ENCODE measurements around the gene CYP8B1. TPM values are rescaled to one million over a fixed set of nuclear protein-coding genes. Genes with fewer than 3 reads are reported as not detected.

CYP8B1 gene
- total and polyA plus RNA-seq, 2 of the 8 experiments (the other 6 are each of a cell fraction or from before 2014, with no cell fraction given): not detected

- no peaks in the 10 kb centered on the region for H3K4me1 ChIP-seq (replicated peaks in 1 of 4; ENCODE audit: control insufficient read depth in 3 of 4, insufficient read depth in 4 of 4, low read length in 3 of 4)
- H3K9me3 ChIP-seq (ENCODE audit: insufficient read depth in 2 of 2, low read depth in 1 of 2, low read length in 1 of 2): peaks cover 32 to 54% of the 10 kb centered on the region in 2 experiments
- no peaks in the 10 kb centered on the region for H3K27me3 ChIP-seq (replicated peaks in 1 of 4; ENCODE audit: control insufficient read depth in 3 of 4, extremely low read depth in 1 of 4, insufficient read depth in 3 of 4, low read length in 3 of 4)
- no peak overlapping the region for H2BK5ac ChIP-seq (ENCODE audit: low read depth, low read length)
- ChIA-PET CTCF (ENCODE audit: partially characterized antibody) (interaction anchor here (1.2 kb wide), 1 partner anchor 12 kb away, joined by 4 read pairs; no protein-coding TSS in a partner anchor), POLR2A (ENCODE audit: partially characterized antibody) (no interaction called here)
- H3K14ac ChIP-seq (ENCODE audit: insufficient read length): no peak overlapping the region
- H3K27ac ChIP-seq (ENCODE audit: low read depth, low read length): no peak overlapping the region
- no peak overlapping the region for H4K8ac ChIP-seq (ENCODE audit: extremely low read depth, insufficient read depth, low read length)
- H3K4ac ChIP-seq (replicated peaks; ENCODE audit: insufficient read length, low read depth, low read length): no peak overlapping the region
- H2BK20ac ChIP-seq (ENCODE audit: low read length): no peak overlapping the region
- no peak overlapping the region for H3K9ac ChIP-seq (replicated peaks in 1 of 4; ENCODE audit: extremely low read depth in 1 of 4, low read depth in 3 of 4, low read length in 3 of 4)
- no peak overlapping the region for H2BK12ac ChIP-seq (ENCODE audit: low read depth, low read length)
- H4K20me1 ChIP-seq (replicated peaks in 1 of 2; ENCODE audit: control insufficient read depth in 1 of 2, insufficient read depth in 2 of 2, low read length in 2 of 2): no peaks in the 10 kb centered on the region
- H4K5ac ChIP-seq (ENCODE audit: insufficient read length, low read depth, low read length): no peak overlapping the region
- no peak overlapping the region for H4K91ac ChIP-seq (replicated peaks; ENCODE audit: insufficient read length, low read length)
- H3K56ac ChIP-seq (replicated peaks; ENCODE audit: insufficient read length, low read depth, low read length): no peak overlapping the region
- TF ChIP-seq SP1 (IDR thresholded peaks at IDR 0.05; ENCODE audit: low read depth, low read length) (no peak), KDM5A (IDR thresholded peaks at IDR 0.05; ENCODE audit: low read length) (no peak)
- peaks cover 0 to 7% (median 1%) of the 10 kb centered on the region in 4 experiments; a peak in 2 of 8 replicates for H3K36me3 ChIP-seq (ENCODE audit: control insufficient read depth in 2 of 4, insufficient read depth in 4 of 4, low read length in 3 of 4)
- DNase-seq (ENCODE audit: low read depth in 1 of 2, low spot score in 2 of 2) (no peak), FAIRE-seq (no peak)
- no peak overlapping the region for H2BK120ac ChIP-seq (replicated peaks; ENCODE audit: low read depth, low read length)
- no peak overlapping the region for H3K23ac ChIP-seq (ENCODE audit: insufficient read length)
- no peak overlapping the region for H3K4me3 ChIP-seq (ENCODE audit: extremely low read depth in 1 of 4, insufficient read depth in 2 of 4, low read depth in 3 of 4, low read length in 4 of 4)
- H2AK5ac ChIP-seq (ENCODE audit: low read depth, low read length): no peak overlapping the region
- H3K79me1 ChIP-seq (ENCODE audit: low read depth, low read length): no peaks in the 10 kb centered on the region
- H3K4me2 ChIP-seq (ENCODE audit: insufficient read depth in 1 of 2, low read depth in 2 of 2, low read length in 2 of 2): no peak overlapping the region
- H3K79me2 ChIP-seq (ENCODE audit: control insufficient read depth in 1 of 2, insufficient read depth in 2 of 2, low read length in 2 of 2): no peaks in the 10 kb centered on the region
- H3K18ac ChIP-seq (ENCODE audit: extremely low read depth, low read length): no peak overlapping the region
- H2AFZ ChIP-seq (ENCODE audit: low read length): no peak overlapping the region
- WGBS, 2 experiments (ENCODE audit: extremely low coverage in 1 of 2, insufficient coverage in 1 of 2, insufficient read length in 1 of 2, insufficient replicate concordance in 2 of 2, low coverage in 1 of 2, low lambda C conversion rate in 2 of 2, missing lambda C conversion rate in 1 of 2): 100% methylated on average over 2 of the region's 2 CpGs; no CpG with 5 or more reads in 1 of the 2 experiments
- H3K23me2 ChIP-seq (ENCODE audit: low read depth, low read length): no peaks in the 10 kb centered on the region
- no peak overlapping the region for H2BK15ac ChIP-seq (ENCODE audit: low read length)
Measured at GRCh38 chr3:42911551-42911950, 35.9 kb upstream of the CYP8B1 start.

Data from H1 (cell line).